Measurements from ENCODE around the gene LGR5.

LGR5 gene

GRCh38 chr12:71439613-71440344 is at the start of gene LGR5:
Gene LGR5, plus strand, starts transcription at chr12:71439798. Its CDS starts 283 bp downstream, at chr12:71440081.
- no peak for DNase-seq (ENCODE audit: extremely low read depth in 1 of 2, low read depth in 1 of 2)

- DNase-seq (ENCODE audit: extremely low read depth in 1 of 2, low read depth in 1 of 2), result no peak
Observed at GRCh38 chr12:71392521-71393145, 47.0 kb upstream of the LGR5 start.

GRCh38 chr12:71393625-71394024 is 46.0 kb upstream of the LGR5 start:
- no peak for DNase-seq (ENCODE audit: extremely low read depth in 1 of 2, low read depth in 1 of 2)

DNA sequence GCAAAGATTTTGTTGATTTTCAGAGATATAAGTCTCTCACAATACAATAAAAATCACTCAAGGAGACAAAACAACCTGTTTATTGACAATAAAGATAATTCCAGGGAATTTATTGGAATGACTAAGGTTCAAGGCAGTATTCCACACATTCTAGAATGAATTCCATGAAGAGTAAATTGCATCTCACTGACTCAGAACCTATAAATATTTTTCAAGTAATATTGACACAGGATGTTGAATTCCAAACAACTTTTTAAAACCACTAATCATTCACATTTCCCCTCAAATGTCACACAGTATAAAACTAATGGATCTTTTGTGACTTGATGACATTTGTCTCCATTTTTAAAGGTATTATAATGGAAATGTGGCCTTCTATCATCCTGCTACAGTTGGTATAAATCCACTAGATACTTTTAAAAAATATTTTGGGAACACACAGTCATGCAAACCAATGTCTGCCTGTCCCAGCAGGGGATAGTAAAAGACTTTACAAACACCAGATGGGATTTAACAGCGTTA is 42.1 kb upstream of the LGR5 start:
- no peak for DNase-seq (ENCODE audit: extremely low read depth in 1 of 2, low read depth in 1 of 2)

DNA sequence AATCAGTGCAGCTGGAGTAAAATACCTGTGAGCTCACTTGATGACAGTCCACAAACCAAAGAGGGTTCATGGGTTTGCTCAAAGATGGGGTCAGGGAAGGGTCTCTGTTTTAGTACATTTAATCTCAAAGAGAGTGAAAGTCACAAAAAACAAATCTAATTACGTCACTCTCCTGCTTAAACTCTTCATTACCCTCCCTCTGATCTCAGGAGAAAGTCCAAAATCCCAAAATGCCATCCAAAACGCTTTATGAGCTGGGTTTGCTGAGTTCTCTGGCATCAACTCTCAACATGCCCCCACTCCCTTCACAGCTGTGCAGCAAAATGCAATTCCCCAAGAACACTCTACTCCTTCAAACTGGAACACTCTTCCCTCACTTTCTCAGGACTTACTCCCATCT is 40.4 kb upstream of the LGR5 start:
- DNase-seq (ENCODE audit: extremely low read depth in 1 of 2, low read depth in 1 of 2), result no peak

- DNase-seq (ENCODE audit: extremely low read depth in 1 of 2, low read depth in 1 of 2), result no peak
Observed at GRCh38 chr12:71400481-71400880, 39.1 kb upstream of the LGR5 start.

GRCh38 chr12:71405884-71406283 is 33.7 kb upstream of the LGR5 start:
- no peak for DNase-seq (ENCODE audit: extremely low read depth in 1 of 2, low read depth in 1 of 2)

- DNase-seq (ENCODE audit: extremely low read depth in 1 of 2, low read depth in 1 of 2), result no peak
Observed at GRCh38 chr12:71407732-71408131, 31.9 kb upstream of the LGR5 start.

GRCh38 chr12:71410844-71411243 is 28.8 kb upstream of the LGR5 start:
- no peak for DNase-seq (ENCODE audit: extremely low read depth in 1 of 2, low read depth in 1 of 2)

- DNase-seq (ENCODE audit: extremely low read depth in 1 of 2, low read depth in 1 of 2), result no peak
Observed at GRCh38 chr12:71411635-71412034, 28.0 kb upstream of the LGR5 start.

DNA sequence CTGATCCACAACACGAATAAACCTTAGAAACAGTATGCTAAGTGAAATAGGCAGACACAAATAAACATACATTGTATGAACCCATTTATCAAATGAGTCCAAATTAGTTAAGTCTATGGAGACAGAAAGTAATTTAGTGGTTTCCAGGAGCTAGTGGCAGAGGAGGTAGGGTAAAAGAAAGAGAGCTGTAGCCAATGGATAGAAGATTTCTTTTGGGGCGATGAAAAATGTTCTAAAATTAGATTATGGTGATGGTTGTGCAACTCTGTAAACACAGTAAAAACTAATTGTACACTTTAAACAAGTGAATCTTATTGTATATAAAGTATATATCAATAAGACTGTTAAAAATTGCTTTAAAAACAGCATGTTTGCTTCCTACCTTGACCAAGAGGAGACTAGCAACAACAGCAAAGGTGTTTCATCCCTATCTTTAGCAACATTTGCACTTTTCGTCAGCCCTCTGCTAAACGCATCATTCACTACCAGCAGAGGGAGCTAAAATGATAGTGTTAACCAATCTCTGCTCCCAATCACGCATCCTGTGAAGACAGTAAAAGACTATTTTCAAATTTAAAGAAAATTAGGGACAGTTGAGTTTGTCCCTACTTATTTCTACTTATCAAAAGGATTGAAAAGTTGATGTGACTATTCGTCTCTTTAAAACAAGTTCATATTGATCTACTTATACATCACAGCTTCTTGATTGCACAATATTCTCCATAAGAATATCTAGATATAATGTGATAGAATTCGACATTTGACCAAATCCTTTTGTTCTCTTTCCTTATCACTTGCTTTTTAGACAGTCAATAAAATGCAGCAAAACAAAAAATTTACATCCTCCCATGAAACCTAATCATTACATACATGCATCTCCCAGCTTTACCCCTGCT is 24.0 kb upstream of the LGR5 start:
- DNase-seq (ENCODE audit: extremely low read depth in 1 of 2, low read depth in 1 of 2), result no peak

DNA sequence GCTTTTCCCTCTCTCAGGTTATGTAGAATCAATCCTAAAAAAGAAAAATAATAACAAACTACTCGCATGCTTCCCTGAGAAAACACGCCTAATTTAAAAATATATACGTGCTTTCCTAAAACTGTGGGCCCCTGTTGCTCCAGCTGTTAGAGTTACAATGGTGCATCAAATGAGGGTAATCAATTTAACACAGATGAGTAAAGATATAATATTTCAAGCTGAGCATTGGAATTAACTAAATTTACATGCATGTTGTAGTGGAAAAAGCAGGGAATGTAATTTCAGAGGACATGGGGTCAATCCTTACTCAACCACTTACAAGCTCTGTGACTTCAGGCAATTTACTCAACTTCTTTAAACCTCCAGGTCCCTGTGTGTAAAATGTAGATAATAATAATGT is 22.4 kb upstream of the LGR5 start:
- DNase-seq (ENCODE audit: extremely low read depth in 1 of 2, low read depth in 1 of 2), result no peak

DNA sequence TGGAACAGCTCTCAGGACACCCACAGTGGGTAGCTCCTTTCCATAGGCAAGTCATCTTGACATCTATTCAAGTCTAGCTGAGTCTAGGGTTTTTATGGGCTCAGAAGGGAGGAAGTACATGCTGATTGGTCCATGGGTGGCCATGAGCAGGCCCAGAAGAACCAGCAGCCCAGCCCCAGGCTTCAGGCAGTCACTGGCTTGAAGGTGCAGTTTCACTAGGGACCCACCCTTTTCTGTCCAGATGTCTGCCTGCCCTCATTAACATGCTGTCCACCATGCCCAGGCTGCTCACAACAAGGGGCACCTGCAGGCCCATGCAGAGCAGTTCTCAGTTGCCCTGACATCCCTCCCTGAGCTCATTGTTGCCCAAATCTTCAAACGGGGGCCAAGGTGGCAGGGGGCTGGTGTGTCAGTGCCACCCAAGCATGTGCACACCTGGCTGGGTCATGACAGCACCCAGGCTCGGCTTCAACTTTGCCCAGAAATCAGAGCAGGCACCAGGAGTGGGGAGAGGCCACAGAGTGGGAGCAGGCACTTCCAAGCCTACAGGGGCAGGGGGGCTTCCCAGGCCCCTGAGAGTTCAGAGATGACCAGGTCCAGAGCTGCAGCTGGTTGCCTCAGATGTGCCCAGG is 18.7 kb upstream of the LGR5 start:
- DNase-seq (ENCODE audit: extremely low read depth in 1 of 2, low read depth in 1 of 2), result no peak

DNA sequence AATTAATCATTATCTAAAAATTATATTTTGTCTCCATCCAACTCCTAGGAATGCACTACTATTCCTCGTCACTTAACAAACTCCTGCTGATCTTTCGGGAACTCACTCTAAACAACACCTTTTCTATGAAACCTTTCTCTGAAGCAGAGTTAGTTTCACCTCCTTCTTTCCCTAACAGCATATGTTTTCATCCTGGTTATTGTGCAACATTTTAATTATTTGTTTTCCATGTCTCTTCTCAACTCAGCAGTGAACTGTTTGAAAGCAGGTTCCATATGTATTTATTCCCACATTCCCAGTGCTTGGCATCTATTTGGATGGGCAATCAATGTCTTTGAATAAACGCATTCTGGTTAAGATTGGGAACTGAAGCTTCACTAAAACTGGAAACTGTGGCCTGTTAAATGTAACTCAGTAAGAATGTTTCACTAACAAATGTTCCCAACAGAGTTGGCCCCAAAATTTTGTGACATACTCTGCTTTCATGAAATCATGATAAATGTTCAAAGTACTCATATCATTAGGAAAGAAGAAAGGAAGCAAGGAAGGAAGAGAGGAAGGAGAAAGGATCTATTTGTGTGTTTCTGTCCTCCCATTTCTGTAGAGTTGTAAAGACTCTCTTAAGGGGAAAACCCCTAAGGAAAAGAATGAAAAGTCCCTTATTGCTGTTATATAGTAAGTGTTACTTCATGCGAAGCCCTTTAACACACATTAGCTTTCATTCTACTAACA is 13.9 kb upstream of the LGR5 start:
- no peak for DNase-seq (ENCODE audit: extremely low read depth in 1 of 2, low read depth in 1 of 2)

- no peak for DNase-seq (ENCODE audit: extremely low read depth in 1 of 2, low read depth in 1 of 2)
Observed at GRCh38 chr12:71426300-71427047, 13.1 kb upstream of the LGR5 start.

DNA sequence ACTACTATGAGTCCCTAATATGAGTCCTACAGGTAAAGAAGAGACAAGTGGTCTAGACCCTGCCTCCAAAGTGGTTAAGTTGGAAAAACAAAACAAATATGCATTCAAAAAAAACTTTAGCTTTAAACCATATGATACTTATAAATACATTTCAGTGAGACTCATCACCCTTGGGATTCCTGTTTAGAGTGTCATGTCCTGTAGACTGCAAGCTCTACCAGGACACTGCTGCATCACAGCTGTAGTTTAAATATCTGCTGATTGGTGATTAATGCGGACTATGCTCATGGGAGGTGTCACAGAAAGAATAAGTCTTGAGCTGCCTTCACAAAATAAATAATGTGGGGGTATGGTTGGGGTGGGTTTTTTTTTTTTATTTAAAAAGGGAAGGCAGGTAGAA is 8.8 kb upstream of the LGR5 start:
- DNase-seq (ENCODE audit: extremely low read depth in 1 of 2, low read depth in 1 of 2), result no peak

GRCh38 chr12:71431991-71432390 is 7.6 kb upstream of the LGR5 start:
- no peak for DNase-seq (ENCODE audit: extremely low read depth in 1 of 2, low read depth in 1 of 2)

DNA sequence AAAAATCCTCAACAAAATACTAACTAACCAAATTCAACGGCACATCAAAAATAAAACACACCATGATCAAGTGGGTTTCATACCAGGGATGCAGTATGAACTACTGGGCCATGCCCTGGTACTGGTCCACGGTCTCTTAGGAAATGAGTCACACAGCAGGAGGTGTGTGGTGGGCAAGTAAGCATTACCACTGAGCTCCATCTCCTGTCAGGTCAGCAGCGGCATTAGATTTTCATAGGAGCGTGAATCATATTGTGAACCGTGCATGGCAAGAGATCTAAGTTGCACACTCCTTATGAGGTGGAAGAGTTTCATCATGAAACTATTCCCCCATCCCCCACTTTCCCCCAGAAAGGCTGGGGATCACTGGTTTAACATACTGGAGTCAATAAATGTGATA is 6.7 kb upstream of the LGR5 start:
- DNase-seq (ENCODE audit: extremely low read depth in 1 of 2, low read depth in 1 of 2), result no peak

- DNase-seq (ENCODE audit: extremely low read depth in 1 of 2, low read depth in 1 of 2), result no peak
Observed at GRCh38 chr12:71436696-71437095, 2.9 kb upstream of the LGR5 start.

All from activated CD8-positive, alpha-beta memory T cell treated with anti-CD3 and anti-CD28 coated beads for 1 hour (primary cell).